Endometrial microvascular endothelial cells (primary cell): ENCODE results near the gene CTNNA3. TPM values are rescaled to one million over a fixed set of nuclear protein-coding genes. Genes with fewer than 3 reads are reported as not detected.

Experiments used
- in situ Hi-C: cut with HindIII; loops from 2 replicates; pipeline ENCODE4 v1.10.0; 2017; ENCODE audit warnings: low sequenced_read_pairs, low pct_unique_long_range_greater_than_20kb; ENCODE audit errors: inconsistent ontology term
- total RNA-seq: library from RNA; depleted of rRNA; stranded (reverse); fragments of >200 nt; gene quantifications from one replicate; pipeline ENCODE4 v1.2.3, GENCODE V29; 2015; ENCODE audit errors: inconsistent ontology term

Gene CTNNA3
- total RNA-seq, 1 donor from 2014 or later: not detected

DNA sequence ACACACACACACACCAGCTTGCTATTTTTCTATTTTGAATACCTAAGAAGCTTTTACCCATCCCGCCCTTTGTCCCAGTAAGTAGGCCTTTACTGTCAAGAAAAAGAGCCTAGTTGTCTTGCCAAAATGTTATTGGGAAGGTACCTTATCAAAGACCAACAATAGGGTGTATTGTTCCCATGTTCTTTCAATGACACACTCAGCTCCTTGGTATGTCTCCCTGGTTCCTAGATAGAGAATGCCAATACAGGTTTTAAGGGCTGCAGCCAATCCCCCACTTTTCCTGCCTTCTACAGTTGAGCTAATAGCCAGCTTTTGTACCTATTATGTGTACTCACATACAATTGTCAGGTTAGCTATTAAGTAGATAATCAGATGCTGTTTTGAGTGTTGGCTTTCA lies 862.1 kb downstream of the CTNNA3 start:
- in situ Hi-C loops: no loop called here

DNA sequence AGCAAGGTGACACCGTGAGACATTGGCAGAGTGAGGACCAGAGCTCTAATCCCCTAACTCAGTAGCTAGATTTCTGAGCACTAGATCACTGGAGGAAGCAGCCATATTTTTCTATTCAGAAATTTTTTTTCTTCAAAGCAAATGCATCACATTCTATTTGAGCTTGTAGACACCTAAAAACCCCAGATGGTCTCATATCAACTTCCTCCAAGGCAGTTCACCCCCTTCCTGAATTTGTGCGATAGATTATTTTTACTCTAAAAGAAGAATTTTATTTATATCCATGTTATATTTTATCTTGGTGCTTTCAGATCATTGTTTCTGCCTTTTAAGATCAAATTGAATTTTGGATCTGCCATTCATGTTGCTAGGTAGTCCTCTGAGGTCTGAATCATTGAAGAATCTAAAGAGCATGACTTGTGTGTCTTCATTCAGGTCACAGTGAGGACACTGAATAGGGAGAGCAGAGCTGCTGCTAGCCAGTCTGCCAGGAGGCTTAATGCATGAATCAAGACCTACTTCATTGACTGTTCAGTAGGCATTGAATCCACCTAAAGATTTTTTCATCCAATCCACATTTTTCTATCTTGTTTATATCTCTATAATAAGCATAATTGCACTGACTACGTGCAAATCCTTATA lies 863.1 kb downstream of the CTNNA3 start:
- in situ Hi-C loops: no loop called here

DNA sequence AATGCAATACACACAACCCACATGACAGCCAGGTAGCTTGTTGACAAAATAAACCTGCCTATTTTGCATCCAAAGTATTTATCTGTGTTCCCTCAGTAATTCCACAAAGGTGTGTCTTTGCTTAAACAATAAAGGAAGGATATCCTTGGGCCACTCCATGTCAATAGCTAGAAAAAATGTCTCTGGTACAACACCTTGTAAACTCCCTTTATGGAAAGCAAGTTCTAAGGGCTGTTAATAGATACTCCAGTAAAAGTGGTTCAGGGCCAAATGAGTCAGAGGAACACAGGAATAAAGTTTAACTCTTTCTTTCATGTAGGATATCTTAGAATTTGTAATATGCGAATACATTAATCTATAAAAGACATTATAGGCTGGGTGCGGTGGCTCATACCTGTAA lies 867.0 kb downstream of the CTNNA3 start:
- in situ Hi-C loops: no loop called here

DNA sequence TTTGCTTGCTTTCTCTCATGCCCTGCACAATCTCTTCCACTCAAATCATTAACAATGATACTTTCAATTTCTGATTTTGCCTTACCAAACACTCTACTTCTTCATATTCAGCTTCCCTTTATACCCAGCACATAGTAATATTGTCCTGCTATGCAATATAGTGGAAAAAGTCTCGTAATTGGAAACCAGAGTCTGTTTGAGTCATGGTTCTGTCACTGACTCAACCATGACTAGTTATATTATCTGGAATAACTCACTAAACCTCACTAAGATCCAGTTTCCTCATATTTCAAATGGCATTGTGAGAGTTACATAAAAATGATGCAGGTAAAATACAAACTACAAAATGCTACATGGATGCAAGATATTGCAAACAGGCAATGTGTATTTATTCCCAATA lies 868.6 kb downstream of the CTNNA3 start:
- in situ Hi-C loops: no loop called here

DNA sequence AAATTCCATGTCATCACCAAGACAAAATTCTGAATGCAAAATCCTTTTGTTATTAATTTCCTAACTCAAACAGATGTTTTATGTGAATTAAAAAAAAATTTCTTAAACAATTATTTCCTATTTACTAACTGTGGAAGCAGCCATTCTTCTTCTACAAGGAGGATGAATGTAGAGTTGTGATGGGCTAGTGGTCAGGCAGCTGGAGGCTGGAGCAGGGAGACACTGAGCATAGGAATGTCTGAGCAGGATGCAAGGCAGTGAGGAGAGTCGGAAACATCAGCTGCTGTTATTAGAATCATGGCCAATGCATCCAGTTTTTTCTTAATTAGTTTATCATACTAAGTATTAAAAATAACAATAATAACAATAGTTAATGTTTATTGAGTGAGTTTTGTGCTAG lies 872.7 kb downstream of the CTNNA3 start:
- in situ Hi-C loops: no loop called here

DNA sequence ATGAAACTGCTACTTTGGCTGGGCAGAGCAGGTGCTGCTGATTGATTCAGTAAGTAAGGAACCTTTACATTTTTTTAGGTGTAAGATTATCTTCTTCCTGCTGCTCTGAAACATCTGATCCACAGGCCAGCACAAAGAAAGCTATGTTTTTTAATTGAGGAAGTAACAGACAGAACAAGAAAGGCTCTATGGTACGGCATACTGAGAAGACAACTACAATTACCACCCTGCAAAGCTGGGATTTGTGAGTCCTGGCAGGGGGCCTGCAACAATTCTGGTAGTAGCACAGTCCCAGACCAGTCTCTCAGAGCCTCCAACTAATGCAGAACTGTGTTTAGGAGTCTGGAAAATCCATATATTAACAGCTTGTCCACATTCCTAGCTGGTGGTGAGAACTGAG lies 873.2 kb downstream of the CTNNA3 start:
- in situ Hi-C loops: no loop called here

DNA sequence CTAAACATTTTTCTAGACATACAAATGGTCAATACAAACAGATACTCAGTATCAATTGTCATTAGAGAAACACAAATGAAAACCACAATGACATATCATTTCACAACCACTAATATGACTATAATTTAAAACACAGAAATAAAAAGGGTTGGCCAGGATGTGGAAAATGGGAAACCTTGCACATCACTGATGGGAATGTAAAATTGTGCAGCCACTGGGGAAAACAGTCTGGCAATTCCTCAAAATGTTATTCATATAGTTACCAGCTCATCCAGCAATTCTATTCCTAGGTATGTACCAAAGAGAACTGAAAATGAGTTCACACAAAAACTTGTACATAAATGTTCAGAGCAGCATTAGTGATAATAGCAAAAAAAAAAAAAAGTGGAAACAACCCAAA lies 876.3 kb downstream of the CTNNA3 start:
- in situ Hi-C loops: no loop called here

DNA sequence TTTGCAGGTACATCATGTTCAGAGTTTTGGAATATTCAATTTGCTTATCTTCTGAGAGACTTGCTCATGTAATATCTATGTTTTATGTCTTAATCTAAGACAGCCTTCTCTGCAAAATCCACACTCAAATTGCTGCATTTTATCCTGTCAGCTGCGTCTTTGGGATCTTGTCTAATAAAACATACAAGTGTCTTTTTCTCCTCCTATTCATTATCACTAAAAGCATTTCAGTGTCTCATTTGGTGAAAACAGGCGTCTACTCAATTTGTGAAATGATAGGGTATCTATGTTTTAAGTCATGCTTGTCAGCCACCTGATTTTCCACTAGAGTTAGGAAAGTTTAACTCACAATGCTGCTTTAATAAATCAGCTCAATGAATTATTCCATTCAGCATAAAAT lies 882.9 kb downstream of the CTNNA3 start:
- in situ Hi-C loops: no loop called here

DNA sequence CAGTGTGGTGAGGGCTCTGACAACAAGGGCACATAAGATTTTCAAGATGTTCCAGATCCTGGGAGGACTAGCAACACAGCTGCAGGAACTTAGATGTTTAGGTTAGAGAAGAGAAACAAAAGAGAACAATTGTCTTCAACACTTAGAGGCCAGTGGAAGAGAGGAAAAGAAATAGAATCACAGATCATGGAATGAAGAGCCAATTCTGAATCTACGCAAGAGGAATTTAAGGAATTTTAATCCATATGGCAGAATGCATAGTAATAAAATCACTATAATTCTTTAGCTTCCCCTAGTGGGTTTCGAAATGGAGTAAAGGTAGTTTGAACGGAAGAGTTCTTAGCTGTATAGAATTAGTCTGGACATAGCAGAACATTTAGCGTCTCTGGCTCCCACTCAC lies 884.8 kb downstream of the CTNNA3 start:
- in situ Hi-C loops: no loop called here

DNA sequence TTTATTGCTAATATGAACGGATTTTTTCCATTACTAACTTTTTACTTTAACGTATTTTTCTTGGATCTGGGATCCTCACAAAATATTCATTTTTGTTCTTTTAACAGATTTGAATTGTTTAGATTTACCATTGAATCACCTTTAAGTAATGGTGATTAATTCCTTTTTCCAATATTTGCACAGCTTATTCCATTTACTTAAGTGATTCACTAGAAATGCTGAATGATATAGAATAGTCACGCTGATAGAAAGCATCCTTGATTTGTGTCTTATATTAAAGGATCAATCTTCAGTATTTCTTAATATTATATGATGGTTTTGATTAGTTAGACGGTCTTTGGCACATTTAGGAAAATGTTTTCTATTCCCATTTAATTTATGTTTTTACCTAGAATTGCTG lies 886.6 kb downstream of the CTNNA3 start:
- in situ Hi-C loops: no loop called here

DNA sequence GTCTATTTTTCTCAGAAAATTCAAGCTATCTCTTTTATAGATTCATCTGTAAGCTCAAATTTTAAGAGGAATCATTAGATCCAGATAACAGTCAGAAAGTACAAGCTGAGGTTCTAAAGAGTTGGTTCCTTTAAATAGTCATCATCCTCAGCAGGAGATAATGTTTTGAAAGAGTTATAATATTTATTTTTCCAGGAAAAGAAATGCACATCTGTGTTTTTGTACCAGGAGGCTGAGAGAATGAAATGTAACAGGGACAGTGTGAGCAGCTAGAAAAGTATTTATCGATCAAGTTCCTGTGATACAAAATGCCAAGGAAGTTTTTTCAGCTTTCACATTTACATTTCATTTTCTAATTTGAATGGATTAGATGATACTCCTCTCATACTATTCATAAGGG lies 890.4 kb downstream of the CTNNA3 start:
- in situ Hi-C loops: no loop called here

DNA sequence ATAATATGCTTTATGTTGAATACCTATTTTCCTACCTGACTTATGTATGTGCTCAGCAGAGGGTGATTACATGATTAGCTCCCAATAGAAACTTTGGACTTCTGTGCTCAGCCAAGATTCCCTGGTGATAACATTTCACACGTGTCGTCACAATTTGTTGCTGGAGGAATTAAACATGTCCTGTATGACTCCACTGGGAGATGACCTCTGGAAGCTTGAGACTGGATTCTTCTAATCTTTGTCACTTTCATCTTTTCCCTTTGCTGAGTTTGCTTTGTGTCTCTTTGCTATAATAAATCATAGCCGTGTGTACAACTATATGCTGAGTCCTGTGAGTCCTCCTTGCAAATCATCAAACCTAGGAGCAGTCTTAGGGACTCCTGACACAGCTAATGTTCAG lies 891.0 kb downstream of the CTNNA3 start:
- in situ Hi-C loops: no loop called here

DNA sequence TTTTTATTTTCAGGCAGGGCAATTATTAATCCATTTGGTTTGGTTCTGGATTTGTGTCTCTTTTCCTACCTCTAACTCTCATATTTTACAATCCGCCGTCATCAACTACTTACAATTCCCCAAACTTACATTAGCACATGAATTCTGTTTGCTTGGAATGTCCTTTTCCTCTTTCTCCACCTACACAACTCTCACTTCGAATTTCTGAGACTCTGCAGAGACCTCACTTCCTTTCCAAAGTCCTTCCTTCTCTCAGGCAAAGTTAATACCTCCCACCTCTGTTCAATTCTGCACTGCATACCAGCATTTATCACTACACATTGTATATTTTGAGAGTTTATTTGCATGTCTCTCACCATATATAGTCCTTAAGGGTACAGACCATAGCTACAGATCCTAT lies 892.8 kb downstream of the CTNNA3 start:
- in situ Hi-C loops: no loop called here

DNA sequence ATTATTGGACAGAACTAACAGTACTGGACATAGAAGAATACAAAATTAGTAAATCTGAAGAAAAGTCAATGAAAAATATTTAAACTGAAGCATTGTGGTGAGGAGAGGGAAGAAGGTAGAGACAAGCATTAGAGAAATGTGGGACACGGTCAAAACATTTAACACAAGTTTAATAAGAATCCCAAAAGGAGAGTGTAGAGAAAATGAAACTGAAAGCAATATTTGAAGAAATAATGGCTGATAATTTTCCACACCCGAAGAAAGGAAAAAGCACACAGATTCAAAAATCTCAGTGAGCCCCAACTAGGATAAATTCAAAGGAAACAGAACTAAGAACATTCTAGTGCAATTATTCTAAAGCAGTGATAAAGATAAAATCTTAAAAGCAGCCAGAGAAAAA lies 896.5 kb downstream of the CTNNA3 start:
- in situ Hi-C loops: no loop called here

DNA sequence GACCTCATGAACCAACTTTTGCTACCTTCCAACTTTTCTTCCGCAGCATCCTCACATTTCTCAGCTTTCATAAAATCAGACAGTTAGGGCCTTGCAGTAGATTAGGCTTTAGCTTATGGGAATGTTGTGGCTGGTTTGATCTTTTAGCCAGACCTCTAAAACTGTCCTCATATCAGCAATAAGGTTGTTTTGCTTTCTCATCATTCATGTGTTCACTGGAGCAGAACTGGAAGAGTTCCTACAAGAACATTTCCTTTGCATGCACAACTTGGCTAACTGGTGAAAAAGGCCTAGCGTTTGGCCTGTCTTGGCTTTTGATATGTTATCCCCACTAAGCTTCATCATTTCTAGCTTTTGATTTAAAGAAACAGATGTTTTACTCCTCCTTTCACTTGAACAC lies 900.1 kb downstream of the CTNNA3 start:
- in situ Hi-C loops: no loop called here

DNA sequence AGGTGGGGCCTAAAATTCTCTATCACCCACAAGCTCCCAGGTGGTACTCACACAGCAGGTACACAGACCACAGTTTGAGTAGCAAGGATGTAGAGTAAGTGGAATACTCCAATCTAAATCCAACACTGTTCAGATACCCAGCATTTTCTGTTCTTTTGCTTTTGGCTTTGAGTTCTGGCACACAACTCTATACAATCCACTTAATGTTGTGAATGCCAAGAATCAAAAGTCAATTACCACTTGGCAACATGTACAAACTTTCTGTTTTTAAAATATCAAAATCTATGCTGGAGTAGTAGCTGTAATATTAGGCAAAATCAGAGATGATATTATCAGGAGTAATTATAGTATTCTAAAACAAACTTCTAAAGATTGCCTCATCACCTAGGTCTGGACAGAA lies 903.6 kb downstream of the CTNNA3 start:
- in situ Hi-C loops: no loop called here

DNA sequence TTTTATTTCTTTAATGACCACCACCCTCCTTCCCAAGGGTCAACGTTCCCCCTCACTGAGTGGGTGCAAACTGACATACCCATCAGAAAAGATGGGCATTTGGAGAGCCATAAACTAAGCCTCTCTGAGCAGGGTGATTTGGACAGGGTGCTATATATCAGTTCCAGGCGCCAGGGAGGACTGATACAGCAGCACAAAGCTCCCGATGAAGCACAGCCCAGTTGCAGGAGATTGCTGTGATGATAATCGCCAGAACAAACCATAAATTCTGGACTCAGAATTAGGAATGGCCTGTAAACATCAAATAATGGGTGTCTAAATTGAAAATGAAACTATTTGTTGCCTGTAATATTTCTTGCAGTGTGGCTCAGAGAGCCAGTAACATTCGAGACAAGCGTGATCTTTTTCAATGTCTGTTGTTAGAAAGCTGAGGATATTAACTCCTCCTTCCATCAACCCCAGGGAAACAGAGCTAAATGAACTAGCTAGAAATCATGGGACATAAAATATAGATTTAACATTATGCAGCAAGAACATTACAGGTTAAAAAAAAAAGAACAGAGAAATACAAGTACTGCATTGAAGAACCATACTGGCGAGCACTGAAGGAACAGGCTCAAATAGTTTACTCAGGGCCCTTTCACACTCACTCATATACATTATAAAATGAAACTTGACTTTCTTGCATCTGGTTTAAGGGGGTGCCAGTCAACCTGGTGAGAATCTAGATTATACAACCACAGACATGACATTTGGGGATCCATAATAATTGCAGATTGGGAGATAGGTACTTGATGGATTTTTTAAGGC lies 907.6 kb downstream of the CTNNA3 start:
- in situ Hi-C loops: no loop called here

DNA sequence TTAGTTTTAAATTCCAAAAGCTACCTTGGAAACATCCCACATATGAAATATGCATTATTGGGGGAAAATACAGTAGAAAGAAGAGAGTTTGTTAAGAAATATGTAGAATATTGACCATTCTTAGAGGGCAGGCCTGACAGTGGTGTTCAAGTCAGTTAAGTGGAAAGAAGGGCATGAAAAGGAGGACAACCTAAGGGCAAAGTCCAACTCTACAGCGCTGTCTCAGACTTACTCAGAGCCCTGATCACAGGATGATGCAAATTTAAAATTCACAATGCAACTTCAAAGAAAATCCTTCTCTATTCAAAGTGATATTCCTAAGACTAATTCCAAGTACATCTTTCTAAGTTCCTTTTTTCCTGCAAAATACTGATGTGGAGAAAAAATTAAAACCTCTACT lies 909.3 kb downstream of the CTNNA3 start:
- in situ Hi-C loops: no loop called here

DNA sequence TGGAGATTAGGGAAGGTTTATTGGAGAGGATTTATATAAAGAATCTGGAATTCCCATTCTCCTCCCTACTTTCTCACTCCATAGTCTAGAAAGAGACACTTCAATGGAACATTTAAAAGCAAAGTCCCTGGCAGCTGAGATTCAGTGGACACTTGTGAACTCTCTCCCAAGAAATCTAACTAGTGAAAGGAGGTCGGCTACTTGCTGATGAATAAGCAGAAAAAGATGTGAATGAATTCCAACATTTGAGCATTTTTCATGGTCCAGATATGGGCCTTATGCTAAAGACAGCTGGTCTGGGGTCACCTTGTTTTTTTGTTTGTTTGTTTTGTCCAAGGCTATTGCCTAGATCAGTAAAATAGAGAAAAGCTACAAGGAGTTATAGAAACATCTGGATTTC lies 911.2 kb downstream of the CTNNA3 start:
- in situ Hi-C loops: no loop called here

DNA sequence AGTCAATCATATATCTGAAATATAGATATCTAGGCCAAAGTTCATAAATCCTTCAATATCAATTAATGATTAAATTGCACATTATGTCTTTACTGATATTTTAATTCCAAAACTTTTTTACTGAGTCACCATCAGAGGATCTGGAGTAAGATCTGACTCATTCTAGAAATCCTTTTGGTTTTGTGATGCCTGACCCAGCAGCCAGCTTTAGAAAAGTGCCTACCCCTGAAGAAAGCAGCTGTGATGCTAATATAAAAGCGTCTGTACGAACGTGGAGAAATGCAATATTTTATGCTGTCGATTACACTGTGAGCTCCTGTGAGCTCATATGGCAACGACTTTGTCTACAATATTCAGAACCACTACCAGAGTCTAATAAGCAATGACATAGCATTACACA lies 912.7 kb downstream of the CTNNA3 start:
- in situ Hi-C loops: no loop called here

DNA sequence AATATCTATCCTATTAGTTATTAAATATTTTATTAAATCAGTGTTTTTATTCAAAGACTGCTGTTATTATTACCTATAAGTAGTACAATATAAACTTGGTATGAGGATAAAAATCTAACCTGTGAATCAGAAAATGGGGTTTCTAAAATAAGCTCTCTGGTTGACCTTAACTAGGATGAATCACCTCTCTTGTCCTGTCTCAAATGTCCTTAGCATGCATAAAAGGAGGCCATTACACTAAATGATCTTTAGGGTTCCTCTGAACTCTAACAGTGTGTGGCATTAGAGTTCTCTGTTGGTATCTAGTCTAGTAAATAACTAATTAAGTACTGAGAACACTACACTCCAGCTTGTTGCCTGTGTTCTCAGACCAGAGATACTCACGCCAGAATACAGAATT lies 913.2 kb downstream of the CTNNA3 start:
- in situ Hi-C loops: no loop called here
